SJCRH30 (cell line): Measurements from ENCODE around the gene ASB18. TPM values are rescaled to one million over a fixed set of nuclear protein-coding genes. Genes with fewer than 3 reads are reported as not detected.

Experiments
- DNase-seq, 2 experiments: peaks; one replicate each; pipeline ENCODE4 v3.0.0-alpha.2; 2015 to 2020
- H3K27ac ChIP-seq: fragments of 250-450 bp; sonication (Bioruptor Pico); 2 replicates; pipeline ENCODE4 v1.5.1; 2020; ENCODE audit warnings: mild to moderate bottlenecking, moderate library complexity
- H3K27me3 ChIP-seq: fragments of 250-450 bp; sonication (Bioruptor Pico); 2 replicates; pipeline ENCODE4 v1.5.1; 2020; ENCODE audit warnings: mild to moderate bottlenecking, moderate library complexity
- H3K36me3 ChIP-seq: fragments of 250-450 bp; sonication (Bioruptor Pico); 2 replicates; pipeline ENCODE4 v1.5.1; 2020; ENCODE audit warnings: mild to moderate bottlenecking, moderate library complexity
- H3K4me1 ChIP-seq: fragments of 250-450 bp; sonication (Bioruptor Pico); 2 replicates; pipeline ENCODE4 v1.5.1; 2020; ENCODE audit warnings: mild to moderate bottlenecking, moderate library complexity
- H3K4me3 ChIP-seq: fragments of 250-450 bp; sonication (Bioruptor Pico); 2 replicates; pipeline ENCODE4 v1.5.1; 2020; ENCODE audit warnings: mild to moderate bottlenecking, moderate library complexity
- H3K9me3 ChIP-seq: fragments of 250-450 bp; sonication (Bioruptor Pico); replicated peaks from 2 replicates; pipeline ENCODE4 v1.5.1; 2020; ENCODE audit warnings: mild to moderate bottlenecking, moderate library complexity
- total RNA-seq: library from RNA; depleted of rRNA; stranded (reverse); fragments of >200 nt; shearing (Covaris generic); gene quantifications from 2 replicates; pipeline ENCODE4 v1.2.3, GENCODE V29; 2014

Gene ASB18
- total RNA-seq, 1 experiment from 2014 or later, result 0.04 TPM

DNA sequence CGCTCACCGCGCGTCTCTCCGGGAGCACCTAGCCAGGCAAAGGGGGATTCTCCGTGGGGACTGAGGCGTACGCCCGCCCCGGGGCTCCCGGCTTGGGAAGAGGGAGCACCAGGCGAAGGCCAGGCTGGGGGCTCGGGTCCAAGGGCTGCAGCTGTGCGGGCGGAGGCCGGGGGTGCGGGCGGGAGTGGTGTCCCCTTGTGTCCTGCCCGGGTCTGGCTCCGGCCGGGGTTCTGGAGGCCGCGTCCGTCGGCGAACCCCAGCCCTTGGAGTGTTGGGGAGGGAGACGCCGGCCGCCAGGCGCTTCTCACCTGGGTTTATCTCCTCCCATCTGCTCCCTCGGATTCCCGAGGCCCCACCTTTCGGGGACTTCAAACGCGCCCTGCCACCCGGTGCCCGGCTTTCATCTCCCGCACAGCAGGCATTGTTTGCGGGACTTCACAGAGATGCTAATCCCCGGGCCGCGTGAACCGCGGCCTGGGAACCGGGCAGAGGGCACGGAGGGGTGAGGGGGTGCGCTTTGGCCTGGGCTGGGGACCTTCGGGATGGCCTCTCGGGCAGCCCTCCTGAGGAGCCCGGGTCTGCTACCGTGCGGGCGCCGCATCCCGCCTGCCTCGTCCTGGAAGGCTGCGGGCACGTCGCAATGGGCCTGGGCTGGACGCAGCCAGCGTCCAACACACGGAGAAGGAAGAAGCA lies 91.0 kb downstream of the ASB18 start:
- Histone ChIP-seq H3K27ac (no peak overlapping the region), H3K4me3 (no peak overlapping the region), H3K9me3 (no peaks in the 10 kb centered on the region), H3K4me1 (peaks cover 22% of the 10 kb centered on the region), H3K27me3 (no peaks in the 10 kb centered on the region), H3K36me3 (no peaks in the 10 kb centered on the region; the same call in 1 of the 2 replicates)
- no peak for DNase-seq

DNA sequence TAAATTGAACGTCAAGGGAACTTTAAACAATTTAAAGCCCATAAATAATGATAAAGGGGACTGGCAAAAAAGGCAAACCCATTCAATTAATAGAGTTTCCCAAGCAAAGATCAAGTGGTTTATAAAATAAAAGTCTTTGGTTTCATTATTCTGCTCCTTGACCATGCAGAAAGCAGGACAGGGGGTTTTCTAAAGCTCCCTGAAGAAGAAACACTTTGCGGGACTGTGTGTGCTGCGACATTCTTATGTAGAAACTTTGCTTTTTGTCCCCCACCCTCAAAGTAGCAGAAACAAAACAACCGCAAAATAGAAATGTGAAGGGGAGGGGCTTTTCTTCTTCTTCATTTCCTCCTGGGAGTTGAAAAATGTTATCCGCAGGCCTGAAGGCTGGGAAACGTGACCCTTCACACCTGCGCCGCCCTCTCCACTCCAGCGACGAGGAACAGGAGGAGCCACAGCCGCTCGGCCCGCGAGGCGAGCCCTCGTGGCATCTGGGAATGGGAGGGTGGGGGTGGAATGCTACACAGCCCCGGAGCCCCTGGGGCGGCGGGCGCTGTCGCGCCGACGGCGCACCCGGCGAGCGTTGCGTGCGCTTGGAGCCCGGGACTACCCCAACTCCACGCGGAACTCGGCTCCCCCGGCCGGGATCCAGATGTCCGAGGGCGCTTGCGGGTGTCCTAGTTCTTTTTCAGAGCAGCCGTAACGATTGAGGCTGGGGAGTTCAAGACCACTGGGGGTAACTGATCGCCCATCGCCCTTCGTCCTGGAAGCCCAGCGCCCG lies 91.8 kb downstream of the ASB18 start:
- H3K27me3 ChIP-seq, result no peaks in the 10 kb centered on the region
- H3K27ac ChIP-seq, result peak overlapping the region; percentile 95
- no peaks in the 10 kb centered on the region for H3K9me3 ChIP-seq
- H3K4me1 ChIP-seq, result peaks cover 22% of the 10 kb centered on the region
- H3K36me3 ChIP-seq, result no peaks in the 10 kb centered on the region; the same call in 1 of the 2 replicates
- no peak for DNase-seq
- H3K4me3 ChIP-seq, result peak overlapping the region; percentile 53

DNA sequence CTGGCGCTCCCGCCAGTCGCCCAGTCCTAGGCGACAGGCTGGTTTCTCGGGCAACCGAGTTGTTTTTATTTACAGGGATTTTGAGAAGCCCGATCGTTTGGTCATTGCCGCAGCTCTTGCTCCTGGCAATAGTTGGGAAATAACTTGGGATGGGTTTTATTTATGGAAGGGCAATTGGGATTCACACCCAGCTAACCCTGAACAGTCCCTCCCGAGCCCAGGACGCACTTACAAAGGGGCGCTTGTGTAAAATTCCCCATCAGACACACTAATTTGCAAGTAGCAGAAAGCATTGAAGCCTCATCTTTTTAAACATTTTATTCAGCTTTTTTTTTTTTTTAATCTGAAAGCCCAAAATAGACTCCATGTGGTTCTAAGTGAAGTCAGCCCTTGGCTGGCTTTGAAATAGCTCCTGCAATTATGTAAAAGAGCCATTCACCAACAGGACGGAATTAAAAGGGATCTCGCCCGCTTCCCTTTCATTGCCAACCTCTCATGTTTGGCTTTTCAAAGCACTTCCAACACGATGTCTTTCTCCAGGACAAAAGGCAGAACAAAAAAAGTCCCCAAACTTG lies 92.4 kb downstream of the ASB18 start:
- Histone ChIP-seq H3K36me3 (no peaks in the 10 kb centered on the region; the same call in 1 of the 2 replicates), H3K4me3 (peak overlapping the region; percentile 53), H3K9me3 (no peaks in the 10 kb centered on the region), H3K27ac (peak overlapping the region; percentile 95), H3K27me3 (no peaks in the 10 kb centered on the region), H3K4me1 (peaks cover 22% of the 10 kb centered on the region)
- DNase-seq, result no peak

DNA sequence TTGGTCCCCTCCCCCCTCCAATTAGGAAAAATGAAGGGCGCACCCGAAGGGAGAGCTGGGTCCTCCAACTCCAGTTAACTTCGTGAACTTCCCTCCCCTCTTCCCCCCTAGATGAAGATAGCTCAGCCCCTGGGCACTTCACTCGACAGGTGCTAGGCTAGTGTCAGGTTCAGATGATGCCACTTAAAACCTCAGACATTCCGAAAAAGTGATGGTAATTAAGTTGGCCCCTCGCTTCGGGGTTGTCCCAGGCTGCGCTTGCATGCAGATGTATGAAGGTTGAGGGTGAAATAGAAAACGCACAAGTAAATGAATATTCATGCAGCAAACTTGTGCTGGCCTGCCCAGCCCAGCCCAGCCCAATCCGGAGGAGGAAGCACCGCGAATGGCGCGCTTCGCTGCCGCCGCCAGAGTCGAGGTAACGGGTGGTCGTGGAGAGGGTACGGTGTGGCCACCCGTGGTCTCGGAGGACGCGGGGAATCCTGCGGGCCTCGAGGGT lies 93.0 kb downstream of the ASB18 start:
- Histone ChIP-seq H3K27me3 (no peaks in the 10 kb centered on the region), H3K4me1 (peaks cover 22% of the 10 kb centered on the region), H3K9me3 (no peaks in the 10 kb centered on the region), H3K27ac (peak overlapping the region; percentile 95), H3K4me3 (peak overlapping the region; percentile 53), H3K36me3 (no peaks in the 10 kb centered on the region; the same call in 1 of the 2 replicates)
- peak; percentile 94 to 97 for DNase-seq

DNA sequence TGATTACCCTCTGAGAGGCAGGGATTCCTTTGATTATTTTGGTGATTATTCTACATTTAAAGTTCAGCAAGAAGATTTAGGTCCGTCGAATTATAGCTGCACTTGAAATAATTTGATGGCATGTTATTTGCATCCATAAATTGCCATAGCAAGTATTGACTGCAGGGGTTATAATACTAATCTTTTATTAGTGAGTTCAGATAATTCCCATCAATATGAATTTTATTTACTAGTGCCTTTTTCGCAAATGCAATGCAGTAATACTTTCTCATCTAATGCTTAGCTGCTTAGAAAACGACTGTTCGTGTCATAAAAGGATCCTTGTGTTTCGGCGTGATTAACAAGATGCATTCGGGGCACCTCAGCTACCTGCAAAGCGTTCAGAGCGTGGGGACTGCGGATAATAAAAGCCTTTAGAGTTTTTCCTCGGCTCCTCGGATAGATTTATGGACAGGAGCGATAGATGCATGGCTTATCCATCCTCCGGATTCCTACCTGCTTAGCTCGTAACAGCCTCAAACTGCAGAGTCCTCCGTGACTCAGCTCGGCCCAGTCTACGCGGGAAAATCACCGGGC lies 93.5 kb downstream of the ASB18 start:
- H3K36me3 ChIP-seq, result peaks cover 4% of the 10 kb centered on the region; the same call in 1 of the 2 replicates
- H3K9me3 ChIP-seq, result no peaks in the 10 kb centered on the region
- no peaks in the 10 kb centered on the region for H3K27me3 ChIP-seq
- peak overlapping the region; percentile 95 for H3K27ac ChIP-seq
- peak overlapping the region; percentile 53 for H3K4me3 ChIP-seq
- peaks cover 22% of the 10 kb centered on the region for H3K4me1 ChIP-seq
- no peak for DNase-seq

DNA sequence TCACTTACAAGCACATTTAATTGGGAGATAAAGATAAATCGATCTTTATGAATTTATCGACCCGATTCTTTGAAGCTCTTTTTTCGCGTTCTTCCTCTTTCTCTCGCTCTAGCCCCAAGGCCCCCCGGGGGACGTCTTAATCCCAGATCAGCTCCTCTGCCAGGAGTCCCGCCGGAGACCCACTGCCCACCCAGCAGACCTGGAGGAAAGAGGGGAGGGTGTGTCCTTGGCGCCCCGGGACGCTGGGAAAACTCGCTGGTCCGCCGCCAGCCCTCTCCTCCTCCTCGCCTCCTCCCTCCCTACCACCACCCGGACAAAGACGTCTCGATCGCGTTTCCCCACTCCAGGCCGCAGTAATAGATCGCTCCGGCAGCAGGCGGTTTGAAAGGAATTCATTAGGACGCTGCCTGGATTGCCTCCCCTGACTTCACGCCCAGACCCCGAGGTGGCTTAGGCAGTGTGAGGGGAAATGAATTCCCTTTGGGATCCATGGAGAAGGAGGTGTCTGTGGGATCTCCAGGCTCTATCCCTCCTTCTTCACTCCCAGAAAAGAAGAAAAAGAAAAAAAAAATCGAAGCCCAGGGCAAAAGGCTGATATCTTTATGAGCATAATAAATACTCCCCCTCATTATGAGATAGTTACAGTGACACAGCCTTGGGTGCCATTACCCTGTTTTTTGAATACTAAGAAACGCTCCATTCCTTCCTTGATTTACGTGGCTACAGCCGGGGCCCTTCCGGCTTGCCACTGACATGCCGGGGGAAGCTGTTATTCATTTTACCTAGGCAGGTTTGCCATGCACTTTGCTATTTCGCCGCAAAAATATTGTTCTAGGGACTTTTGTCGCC lies 94.2 kb downstream of the ASB18 start:
- Histone ChIP-seq H3K4me1 (peaks cover 20% of the 10 kb centered on the region), H3K27me3 (no peaks in the 10 kb centered on the region), H3K4me3 (no peak overlapping the region), H3K36me3 (peaks cover 11% of the 10 kb centered on the region), H3K27ac (peak overlapping the region; percentile 95), H3K9me3 (no peaks in the 10 kb centered on the region)
- DNase-seq, result no peak

DNA sequence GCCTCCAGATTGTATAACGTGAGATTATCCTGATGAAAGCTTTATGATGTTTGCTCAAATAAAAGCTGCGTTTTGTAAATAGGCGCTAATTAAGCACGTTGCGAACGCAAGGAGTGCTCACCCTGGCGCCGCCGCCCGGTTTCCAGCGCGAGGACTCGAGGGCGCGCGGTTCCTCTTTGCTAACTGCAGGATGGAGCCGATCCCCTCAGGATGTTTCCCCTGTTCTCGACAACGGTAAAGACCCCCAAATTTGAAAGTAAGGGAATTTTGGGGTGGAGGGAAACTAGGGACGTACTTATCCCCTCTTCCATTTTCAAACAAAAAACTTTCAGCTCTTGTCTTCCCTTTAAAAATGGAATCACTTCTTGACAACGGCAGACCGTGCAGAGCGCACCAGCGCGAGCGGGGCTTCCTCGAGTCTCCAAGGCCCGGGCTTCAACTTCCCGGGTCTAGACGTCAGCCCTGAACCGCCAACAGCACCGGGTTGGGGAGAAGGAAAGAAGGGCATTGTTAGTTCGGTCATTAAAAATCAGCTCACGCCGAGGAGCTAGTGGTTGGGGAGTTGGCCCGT lies 95.0 kb downstream of the ASB18 start:
- Histone ChIP-seq H3K36me3 (peaks cover 15% of the 10 kb centered on the region), H3K9me3 (no peaks in the 10 kb centered on the region), H3K4me1 (peaks cover 12% of the 10 kb centered on the region), H3K27me3 (no peaks in the 10 kb centered on the region), H3K27ac (no peak overlapping the region), H3K4me3 (no peak overlapping the region)
- DNase-seq, result no peak

DNA sequence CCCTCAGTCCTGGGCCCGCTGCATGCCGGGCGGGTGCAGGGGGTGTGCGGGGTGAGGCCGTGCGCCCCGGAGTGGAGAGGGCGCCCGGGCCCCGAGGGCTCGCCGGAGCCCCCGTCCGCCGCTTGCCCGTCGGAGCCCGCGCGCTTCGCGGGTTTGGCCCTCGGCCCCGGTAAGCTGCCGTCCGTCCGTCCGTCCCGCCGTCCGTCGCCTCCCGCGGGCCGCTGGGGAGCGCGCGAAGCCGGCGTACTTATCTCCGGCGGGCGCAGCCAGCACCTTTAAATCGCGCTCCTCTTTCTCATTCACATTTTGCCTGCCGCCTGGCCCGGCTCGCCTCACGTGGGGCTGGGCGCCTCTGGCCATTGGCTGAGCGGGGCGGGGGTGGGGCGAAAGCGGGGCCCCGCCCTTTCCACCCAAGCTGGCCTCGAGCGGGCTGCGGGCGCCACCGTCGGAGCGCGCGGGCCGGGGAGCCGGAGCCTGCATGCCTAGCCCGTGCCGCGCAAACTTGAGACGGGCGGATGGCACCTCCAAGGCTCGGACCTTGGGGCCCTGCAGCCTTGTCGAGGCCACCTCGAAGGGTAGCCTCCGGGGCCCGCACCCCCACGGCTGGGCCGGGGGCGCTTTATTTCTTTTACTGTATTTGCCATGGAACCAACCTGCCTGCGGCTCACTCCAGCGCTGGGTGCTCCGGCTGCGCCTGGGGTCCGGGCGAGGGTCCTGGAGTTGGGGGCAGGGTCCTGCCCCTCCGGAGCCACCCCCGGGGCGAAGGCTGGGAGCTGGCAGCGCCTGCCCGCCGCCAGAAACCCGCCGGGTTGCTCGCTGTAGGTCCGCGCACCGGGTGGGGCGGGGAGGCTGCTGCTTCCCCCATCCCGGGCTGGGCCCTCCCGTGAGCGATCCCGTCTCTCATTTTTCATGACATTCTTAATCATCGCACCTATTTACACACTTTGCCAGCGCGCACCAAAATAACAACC lies 95.8 kb downstream of the ASB18 start, which contains the start of gene GBX2:
GBX2 (minus strand) TSS at position 277 of the 971 bp plus-strand sequence. CDS start 415 bp downstream, outside the sequence.
- Histone ChIP-seq H3K4me1 (peaks cover 12% of the 10 kb centered on the region), H3K27me3 (no peaks in the 10 kb centered on the region), H3K27ac (peak within 1 kb of the TSS; percentile 58), H3K9me3 (no peaks in the 10 kb centered on the region), H3K4me3 (peak within 1 kb of the TSS; percentile 84), H3K36me3 (peaks cover 15% of the 10 kb centered on the region)
- DNase-seq, result peak; percentile 89 to 95

DNA sequence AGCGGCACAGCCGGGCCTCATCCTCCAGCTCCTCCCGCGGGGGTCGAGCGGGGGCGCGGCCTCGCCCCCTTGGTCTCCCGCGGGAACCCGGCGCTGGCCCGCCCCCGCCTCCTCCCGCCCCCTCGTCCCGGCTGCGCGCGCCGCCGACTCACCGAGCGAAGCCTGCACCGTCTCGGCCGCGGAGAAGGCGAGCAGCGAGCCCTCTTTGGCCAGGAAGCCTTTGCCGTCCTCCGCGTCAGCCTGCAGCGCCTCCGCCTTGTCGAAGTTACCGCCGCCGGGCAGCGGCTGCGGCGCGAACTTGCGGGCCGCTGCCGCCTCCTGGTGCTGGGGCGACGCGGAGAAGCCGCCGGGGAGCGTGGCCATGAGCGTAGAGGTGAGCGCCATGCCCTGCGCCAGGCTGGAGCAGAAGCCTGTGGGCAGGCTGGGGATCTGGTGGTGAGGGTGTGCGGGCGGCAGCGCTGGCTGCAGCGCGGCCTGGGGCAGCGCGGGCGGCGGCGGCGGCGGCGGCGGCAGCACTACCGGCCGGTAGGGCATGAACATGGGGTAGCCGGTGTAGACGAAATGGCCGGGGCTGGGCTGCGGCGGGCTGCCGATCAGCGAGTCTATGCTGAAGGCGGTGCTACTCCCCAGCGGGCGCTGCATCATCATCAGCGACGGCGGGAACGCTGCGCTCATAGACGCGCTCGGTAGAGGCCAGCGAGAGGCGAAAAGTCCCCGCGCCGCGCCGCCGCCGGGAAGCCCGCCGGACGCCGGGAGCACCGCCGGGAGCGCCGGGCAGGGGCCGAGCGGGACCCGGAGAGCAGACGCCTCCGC lies 96.7 kb downstream of the ASB18 start:
- Histone ChIP-seq H3K4me3 (peak overlapping the region; percentile 84), H3K27me3 (no peaks in the 10 kb centered on the region), H3K36me3 (peaks cover 15% of the 10 kb centered on the region), H3K9me3 (no peaks in the 10 kb centered on the region), H3K27ac (peak overlapping the region; percentile 58), H3K4me1 (peaks cover 12% of the 10 kb centered on the region)
- peak; percentile 82 to 83 for DNase-seq

DNA sequence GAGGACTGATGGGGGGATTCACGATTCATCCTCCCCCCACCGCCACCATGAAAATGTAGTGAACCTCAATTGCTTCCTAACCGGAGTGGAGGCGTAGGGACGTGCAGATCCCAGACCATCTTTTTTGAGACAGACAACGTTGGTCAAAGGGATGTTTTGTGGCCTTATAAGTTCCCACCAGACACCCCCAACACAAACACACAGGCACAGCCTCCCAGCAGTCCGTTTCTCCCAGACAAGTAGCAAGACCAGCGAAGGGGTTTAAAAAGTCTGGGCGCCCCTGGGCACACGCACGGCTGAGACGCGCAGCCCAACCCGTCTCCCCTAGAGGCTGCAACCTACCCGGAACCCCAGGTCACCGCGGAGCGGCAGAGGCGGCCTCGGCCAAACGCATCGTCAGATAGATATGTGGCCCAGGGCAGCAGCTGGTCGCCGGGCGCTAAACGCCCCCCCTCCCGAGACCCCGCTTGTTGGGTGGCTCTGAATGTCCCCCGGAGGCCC lies 97.4 kb downstream of the ASB18 start:
- no peak for DNase-seq
- peaks cover 17% of the 10 kb centered on the region for H3K36me3 ChIP-seq
- no peaks in the 10 kb centered on the region for H3K9me3 ChIP-seq
- H3K27me3 ChIP-seq, result no peaks in the 10 kb centered on the region
- peak overlapping the region; percentile 58 for H3K27ac ChIP-seq
- H3K4me1 ChIP-seq, result peaks cover 7% of the 10 kb centered on the region; the same call in 1 of the 2 replicates
- peak overlapping the region; percentile 84 for H3K4me3 ChIP-seq

DNA sequence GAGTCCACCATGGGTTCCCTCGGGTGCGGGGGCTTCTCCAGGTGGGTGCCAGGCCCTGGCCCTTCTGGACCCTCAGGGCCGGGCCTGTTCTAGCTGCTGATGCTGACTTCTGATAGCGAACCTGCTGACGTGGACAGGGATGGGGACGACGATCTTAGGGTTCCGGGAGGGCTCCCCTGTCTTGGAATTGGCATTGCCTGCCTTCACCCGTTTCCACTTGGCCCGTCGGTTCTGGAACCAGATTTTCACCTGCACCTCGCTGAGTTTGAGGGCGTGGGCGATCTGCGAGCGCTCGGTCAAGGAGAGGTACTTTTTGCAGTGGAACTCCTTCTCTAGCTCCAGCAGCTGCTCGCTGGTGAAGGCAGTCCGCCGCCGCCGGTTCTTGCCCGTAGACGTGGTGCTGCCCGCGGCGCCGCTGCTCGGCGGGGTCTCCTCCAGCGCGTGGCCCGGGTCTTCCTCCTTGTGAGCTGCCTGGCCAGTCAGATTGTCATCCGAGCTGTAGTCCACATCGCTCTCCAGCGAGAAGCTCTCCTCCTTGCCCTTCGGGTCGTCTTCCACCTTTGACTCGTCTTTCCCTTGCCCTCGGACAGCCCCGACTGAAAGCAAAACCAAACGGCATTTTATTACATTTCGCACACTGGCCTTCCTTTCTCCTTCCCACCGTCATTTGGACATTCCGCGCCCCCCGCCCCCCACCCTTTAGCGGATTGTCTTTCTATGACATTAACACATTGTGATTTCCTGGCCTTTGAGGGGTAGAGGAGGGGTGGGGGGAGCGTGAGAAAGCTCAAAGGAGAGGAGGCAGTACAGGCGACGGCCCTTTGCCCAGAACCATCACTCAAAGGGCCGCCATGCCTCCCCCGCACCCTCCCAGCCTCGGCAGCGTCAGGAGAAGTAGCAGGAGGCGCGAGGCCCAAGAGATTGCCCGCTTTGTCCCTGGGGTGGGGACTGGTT lies 98.1 kb downstream of the ASB18 start:
- no peak for DNase-seq
- H3K36me3 ChIP-seq, result peaks cover 17% of the 10 kb centered on the region
- H3K27ac ChIP-seq, result no peak overlapping the region; the same call in 1 of the 2 replicates
- peaks cover 7% of the 10 kb centered on the region; the same call in 1 of the 2 replicates for H3K4me1 ChIP-seq
- H3K27me3 ChIP-seq, result no peaks in the 10 kb centered on the region
- H3K9me3 ChIP-seq, result no peaks in the 10 kb centered on the region
- peak overlapping the region; percentile 84 for H3K4me3 ChIP-seq
